Measurements from ENCODE around the gene TCEA2. TPM values are rescaled to one million over a fixed set of nuclear protein-coding genes. Genes with fewer than 3 reads are reported as not detected.

TCEA2 gene
- total and polyA plus RNA-seq, 9 of the 15 experiments (the other 6 are each of a cell fraction or from before 2014, with no cell fraction given), result 1.4 to 28.7 (median 5.4) TPM

DNA sequence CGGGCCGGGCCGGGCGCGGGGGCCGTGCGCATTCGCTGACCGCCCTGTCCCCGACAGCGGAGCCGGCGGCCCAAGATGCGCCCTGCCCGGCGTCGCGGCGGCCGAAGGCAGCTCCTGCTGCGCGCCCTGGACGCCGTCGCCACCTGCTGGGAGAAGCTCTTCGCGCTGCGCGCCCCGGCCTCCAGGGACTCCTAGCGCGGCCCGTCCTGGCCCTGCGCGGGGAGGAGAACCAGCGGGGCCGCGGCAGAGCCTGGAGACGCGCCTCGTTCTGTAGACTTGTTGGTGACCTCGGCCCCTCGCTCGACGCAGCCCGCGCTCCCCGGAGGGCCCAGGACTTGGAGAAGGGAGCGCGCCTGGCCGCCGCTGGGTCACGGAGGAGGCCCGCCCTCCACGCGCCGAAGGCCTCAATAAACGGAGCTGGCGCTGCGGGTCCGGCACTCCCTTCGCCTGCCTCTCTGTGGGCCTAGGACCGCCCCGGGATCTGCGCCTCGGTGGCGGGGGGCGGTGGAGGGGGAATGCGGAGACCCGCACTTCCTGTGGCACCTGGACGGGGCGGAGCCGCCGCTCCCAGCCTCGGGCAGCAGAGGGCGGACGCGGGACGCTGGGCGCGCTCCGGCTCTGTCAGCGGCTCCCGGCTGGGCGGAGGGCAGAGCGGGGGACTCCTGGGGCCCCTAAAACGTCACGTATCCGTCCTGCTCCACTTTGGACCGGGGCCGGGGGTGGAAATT lies 24.3 kb upstream of the TCEA2 start (continued):
- TF ChIP-seq HMG20B (CRISPR knock-in tag; IDR thresholded peaks at IDR 0.05), result no peak
- TF ChIP-seq, protein P1, sequence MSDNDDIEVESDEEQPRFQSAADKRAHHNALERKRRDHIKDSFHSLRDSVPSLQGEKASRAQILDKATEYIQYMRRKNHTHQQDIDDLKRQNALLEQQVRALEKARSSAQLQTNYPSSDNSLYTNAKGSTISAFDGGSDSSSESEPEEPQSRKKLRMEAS (CRISPR knock-in tag; IDR thresholded peaks at IDR 0.05), result peak; percentile 93

- peaks cover 37 to 82% of the 10 kb centered on the region in 2 experiments for H3K4me1 ChIP-seq (replicated peaks in 1 of 2; ENCODE audit: control insufficient read depth in 2 of 2, insufficient read depth in 2 of 2, low read length in 2 of 2)
- no peaks in the 10 kb centered on the region for H3K9me3 ChIP-seq (replicated peaks; ENCODE audit: control insufficient read depth, insufficient read depth, low read depth, low read length)
- ATAC-seq (peak; percentile 11), FAIRE-seq (peak; percentile 32), DNase-seq (ENCODE audit: extremely low read depth in 1 of 4, low spot score in 3 of 4) (peak in 2 of 4 experiments; percentile 22 to 28)
- peaks cover 8% of the 10 kb centered on the region; the same call in 1 of the 3 replicates for H3K36me3 ChIP-seq (ENCODE audit: control insufficient read depth, insufficient read depth, low read length)
- no peak for TF ChIP-seq HNRNPUL1 (IDR thresholded peaks at IDR 0.05; ENCODE audit: low read length)
- TF ChIP-seq PRDM10 (IDR thresholded peaks at IDR 0.05; ENCODE audit: partially characterized antibody), result peak; percentile 38
- no peak for TF ChIP-seq NEUROD1 (IDR thresholded peaks at IDR 0.05; ENCODE audit: borderline replicate concordance, low read depth, low read length, partially characterized antibody)
- TF ChIP-seq SPI1 (IDR thresholded peaks at IDR 0.05; ENCODE audit: borderline replicate concordance, low read depth, low read length), result no peak
- no peak for TF ChIP-seq RBFOX2 (IDR thresholded peaks at IDR 0.05; ENCODE audit: low read depth, low read length)
- 0 out of 2 replicates have a peak, but pooled peaks have one; percentile 12 for TF ChIP-seq DMBX1 (CRISPR knock-in tag; IDR thresholded peaks at IDR 0.05; ENCODE audit: borderline replicate concordance)
- no peak for TF ChIP-seq MAFK (IDR thresholded peaks at IDR 0.05; ENCODE audit: low read length)
- no peak for TF ChIP-seq ZFP30 (CRISPR knock-in tag; IDR thresholded peaks at IDR 0.05; ENCODE audit: borderline replicate concordance)
- no peak for TF ChIP-seq TAF7 (tag; IDR thresholded peaks at IDR 0.05)
- no peak for TF ChIP-seq CHCHD3 (CRISPR knock-in tag; IDR thresholded peaks at IDR 0.05)
- no peak for TF ChIP-seq DPF2 (IDR thresholded peaks at IDR 0.05)
- no peak for TF ChIP-seq PHB (CRISPR knock-in tag; IDR thresholded peaks at IDR 0.05)
- TF ChIP-seq STAT5B (CRISPR knock-in tag; IDR thresholded peaks at IDR 0.05), result no peak
- peak overlapping the region; percentile 74; the same call in 1 of the 2 replicates for H3K4me2 ChIP-seq (ENCODE audit: insufficient read depth, low read length)
- no peaks in the 10 kb centered on the region; the same call in 2 of the 3 replicates for H3K79me2 ChIP-seq (ENCODE audit: control insufficient read depth, insufficient read depth, low read length)
- BruUV-seq (replicated peaks), result TSS peak; percentile 35
- POLR2A ChIA-PET, result interaction anchor here (0.6 to 2.0 kb wide), 7 partner anchors 7 to 216 kb away, joined by 3 to 14 read pairs (median 3); partner anchors contain the start of gene PCMTD2
- in situ Hi-C loops (cut with MboI) (no loop called here), intact Hi-C loops (cut with micrococcal nuclease) (loop anchor here (2.0 to 5.0 kb wide), 3 partner anchors 15 to 502 kb away; partner anchors contain the start of gene PTK6)
- WGBS (ENCODE audit: insufficient coverage, low coverage, missing lambda C conversion rate), result 22% methylated on average over 12 of the region's 17 CpGs
- peak overlapping the region; percentile 51 for H3K4me3 ChIP-seq
- no peaks in the 10 kb centered on the region for H4K20me1 ChIP-seq (replicated peaks; ENCODE audit: control insufficient read depth, insufficient read depth, low read length)
- peak overlapping the region; percentile 96 for H2AFZ ChIP-seq (ENCODE audit: low read depth, low read length)
- H3K9me1 ChIP-seq (ENCODE audit: control insufficient read depth, insufficient read depth, low read length), result peaks cover 5% of the 10 kb centered on the region
- peak overlapping the region; percentile 69 to 92; a peak in 3 of 4 replicates for H3K9ac ChIP-seq (ENCODE audit: insufficient read depth in 1 of 2, low read depth in 2 of 2, low read length in 2 of 2)
- H3K27me3 ChIP-seq (ENCODE audit: control insufficient read depth in 2 of 2, insufficient read depth in 2 of 2, low read length in 2 of 2), result no peaks in the 10 kb centered on the region
- H3K27ac ChIP-seq (ENCODE audit: extremely low read depth, low read depth, low read length), result peak overlapping the region; percentile 83; the same call in 1 of the 3 replicates
- CTCF ChIA-PET (ENCODE audit: low intra/inter-chr PET ratio), result interaction anchor here (1.0 to 2.1 kb wide), 3 partner anchors 58 to 501 kb away, joined by 3 to 16 read pairs (median 4); partner anchors contain the start of gene PRPF6
Measured at GRCh38 chr20:64039293-64040160, 23.5 kb upstream of the TCEA2 start.
